IMR-90 (cell line): ENCODE data around the gene METTL25. TPM values are rescaled to one million over a fixed set of nuclear protein-coding genes. Genes with fewer than 3 reads are reported as not detected.

Source experiments
- ATAC-seq: fragments of 200-7000 bp; cut with Tn5 transposase; 2 replicates; pipeline ENCODE4 v1.9.1; 2020; ENCODE audit warnings: low read depth, mild to moderate bottlenecking, moderate library complexity
- BruUV-seq: library from RNA; stranded (reverse); fragments of 400-500 nt; replicated peaks from 2 replicates; lab custom pipeline; 2021; lab: Mats Ljungman, UMichigan
- CTCF ChIA-PET: fragments of 300-600 bp; formaldehyde crosslinking; extraction: SDS; loops from one replicate; lab custom pipeline; 2021; ENCODE audit warnings: antibody characterized with exemption; lab: Yijun Ruan, JAX
- POLR2A ChIA-PET: fragments of 300-600 bp; sonication (Branson Sonifier 250); formaldehyde crosslinking; loops from one replicate; lab custom pipeline; 2022; ENCODE audit warnings: antibody characterized with exemption; ENCODE audit not compliant: unreplicated experiment; lab: Charles Lee
- DNase-seq: peaks from one replicate; pipeline ENCODE4 v3.0.0; 2013
- H2AFZ ChIP-seq: replicated peaks from 2 replicates; pipeline ENCODE3; 2013; ENCODE audit warnings: low read length, mild to moderate bottlenecking; ENCODE audit not compliant: poor library complexity
- H2AK5ac ChIP-seq: 2 replicates; pipeline ENCODE4 v1.6.1; 2013; ENCODE audit warnings: low read depth, low read length, inconsistent platforms
- H2AK9ac ChIP-seq: replicated peaks from 2 replicates; pipeline ENCODE3; 2013; ENCODE audit warnings: mild to moderate bottlenecking, low read depth, low read length, moderate library complexity; ENCODE audit not compliant: poor library complexity
- H2BK120ac ChIP-seq: 2 replicates; pipeline ENCODE4 v1.6.1; 2013; ENCODE audit warnings: low read depth, low read length, inconsistent platforms
- H2BK15ac ChIP-seq: 3 replicates; pipeline ENCODE4 v1.6.1; 2013; ENCODE audit warnings: low read depth, low read length, inconsistent platforms
- H2BK20ac ChIP-seq: 2 replicates; pipeline ENCODE4 v1.6.1; 2013; ENCODE audit warnings: low read depth, mild to moderate bottlenecking, inconsistent platforms, low read length, moderate library complexity
- H2BK5ac ChIP-seq: 2 replicates; pipeline ENCODE4 v1.6.1; 2013; ENCODE audit warnings: mild to moderate bottlenecking, low read depth, low read length, inconsistent platforms; ENCODE audit not compliant: poor library complexity, severe bottlenecking
- H3K14ac ChIP-seq: replicated peaks from 2 replicates; pipeline ENCODE4 v1.6.1; 2013; ENCODE audit warnings: low read depth, low read length, inconsistent platforms
- H3K18ac ChIP-seq: 2 replicates; pipeline ENCODE4 v1.6.1; 2013; ENCODE audit warnings: low read depth, low read length, control low read depth
- H3K23ac ChIP-seq: 2 replicates; pipeline ENCODE4 v1.6.1; 2013; ENCODE audit warnings: low read depth, low read length, inconsistent platforms
- H3K27ac ChIP-seq: 2 replicates; pipeline ENCODE4 v1.5.1; 2013; ENCODE audit warnings: mild to moderate bottlenecking, control low read depth, low read length; ENCODE audit not compliant: insufficient read depth
- H3K27me3 ChIP-seq: 2 replicates; pipeline ENCODE4 v1.6.1; 2013; ENCODE audit warnings: low read length; ENCODE audit not compliant: control insufficient read depth, insufficient read depth
- H3K36me3 ChIP-seq: 2 replicates; pipeline ENCODE4 v1.6.1; 2013; ENCODE audit warnings: low read length, mixed read lengths; ENCODE audit not compliant: control insufficient read depth, insufficient read depth
- H3K4ac ChIP-seq: 2 replicates; pipeline ENCODE4 v1.6.1; 2013; ENCODE audit warnings: low read depth, low read length, inconsistent platforms
- H3K4me1 ChIP-seq: 2 replicates; pipeline ENCODE4 v1.6.1; 2013; ENCODE audit warnings: low read length, mixed read lengths; ENCODE audit not compliant: control insufficient read depth, insufficient read depth
- H3K4me2 ChIP-seq: 2 replicates; pipeline ENCODE4 v1.6.1; 2013; ENCODE audit warnings: low read depth, mild to moderate bottlenecking, control low read depth, low read length, moderate library complexity
- H3K4me3 ChIP-seq: 2 replicates; pipeline ENCODE4 v1.5.1; 2013; ENCODE audit warnings: low read depth, mild to moderate bottlenecking, control low read depth, low read length, moderate library complexity; ENCODE audit not compliant: insufficient read depth
- H3K56ac ChIP-seq: 2 replicates; pipeline ENCODE4 v1.6.1; 2013; ENCODE audit warnings: low read length, inconsistent platforms; ENCODE audit not compliant: insufficient read depth; ENCODE audit errors: extremely low read depth
- H3K79me1 ChIP-seq, 2 experiments: 2 replicates each; pipeline ENCODE4 v1.6.1; 2013; ENCODE audit warnings: low read length in 2 of 2, inconsistent platforms in 1 of 2, low read depth in 1 of 2
- H3K9ac ChIP-seq: 2 replicates; pipeline ENCODE4 v1.6.1; 2013; ENCODE audit warnings: low read depth, low read length, control low read depth
- H3K9me1 ChIP-seq: 2 replicates; pipeline ENCODE4 v1.6.1; 2013; ENCODE audit warnings: low read length, inconsistent platforms; ENCODE audit not compliant: insufficient read depth
- H3K9me3 ChIP-seq: 2 replicates; pipeline ENCODE4 v1.6.1; 2013; ENCODE audit warnings: low read length; ENCODE audit not compliant: control insufficient read depth, insufficient read depth
- H4K20me1 ChIP-seq: 2 replicates; pipeline ENCODE4 v1.6.1; 2013; ENCODE audit warnings: low read length, inconsistent platforms; ENCODE audit not compliant: insufficient read depth
- H4K5ac ChIP-seq: 2 replicates; pipeline ENCODE4 v1.6.1; 2013; ENCODE audit warnings: mild to moderate bottlenecking, low read depth, low read length, control low read depth
- H4K8ac ChIP-seq, 2 experiments: 2 replicates each; pipeline ENCODE4 v1.6.1; 2013; ENCODE audit warnings: low read depth in 2 of 2, low read length in 2 of 2, control low read depth in 1 of 2, inconsistent platforms in 1 of 2
- H4K91ac ChIP-seq: 2 replicates; pipeline ENCODE4 v1.6.1; 2013; ENCODE audit warnings: low read depth, low read length, inconsistent platforms; ENCODE audit not compliant: insufficient read depth
- BHLHE40 ChIP-seq: fragments of 150-350 bp; IDR thresholded peaks from 2 replicates; pipeline ENCODE4 v1.6.1; 2016; ENCODE audit warnings: mild to moderate bottlenecking, low read depth, low read length
- CEBPB ChIP-seq: IDR thresholded peaks from 2 replicates; pipeline ENCODE4 v1.6.1; 2012; ENCODE audit warnings: low read depth, low read length, improper control_type of control experiment
- CHD1 ChIP-seq: IDR thresholded peaks from 2 replicates; pipeline ENCODE4 v1.6.1; 2012; ENCODE audit warnings: low read depth, low read length, improper control_type of control experiment
- CTCF ChIP-seq: conservative IDR thresholded peaks from 2 replicates; pipeline ENCODE4 v1.5.1; 2012; ENCODE audit warnings: mild to moderate bottlenecking, low read depth, low read length, improper control_type of control experiment
- ELK1 ChIP-seq: fragments of 150-350 bp; IDR thresholded peaks from 2 replicates; pipeline ENCODE4 v1.6.1; 2016; ENCODE audit warnings: low read depth, mild to moderate bottlenecking, low read length, moderate library complexity, borderline replicate concordance
- FOS ChIP-seq: fragments of 150-350 bp; IDR thresholded peaks from 2 replicates; pipeline ENCODE4 v1.6.1; 2016; ENCODE audit warnings: low read depth, low read length
- MAFK ChIP-seq: IDR thresholded peaks from 2 replicates; pipeline ENCODE4 v1.6.1; 2012; ENCODE audit warnings: low read depth, low read length, improper control_type of control experiment
- MAZ ChIP-seq: IDR thresholded peaks from 2 replicates; pipeline ENCODE4 v1.6.1; 2012; ENCODE audit warnings: low read depth, mild to moderate bottlenecking, low read length, improper control_type of control experiment, moderate library complexity, borderline replicate concordance
- MXI1 ChIP-seq: IDR thresholded peaks from 2 replicates; pipeline ENCODE4 v1.6.1; 2012; ENCODE audit warnings: low read depth, mild to moderate bottlenecking, low read length, moderate library complexity, borderline replicate concordance
- NFE2L2 ChIP-seq: fragments of 150-350 bp; IDR thresholded peaks from 2 replicates; pipeline ENCODE4 v1.6.1; 2016; ENCODE audit warnings: low read depth, mild to moderate bottlenecking, low read length
- POLR2A ChIP-seq: IDR thresholded peaks from 2 replicates; pipeline ENCODE4 v1.6.1; 2012; ENCODE audit warnings: mild to moderate bottlenecking, low read depth, low read length
- RAD21 ChIP-seq: IDR thresholded peaks from 2 replicates; pipeline ENCODE4 v1.6.1; 2012; ENCODE audit warnings: low read length, improper control_type of control experiment
- RCOR1 ChIP-seq: IDR thresholded peaks from 2 replicates; pipeline ENCODE4 v1.6.1; 2012; ENCODE audit warnings: mild to moderate bottlenecking, low read length, improper control_type of control experiment; ENCODE audit not compliant: insufficient replicate concordance
- RFX5 ChIP-seq: IDR thresholded peaks from 2 replicates; pipeline ENCODE4 v1.8.0; 2012; ENCODE audit warnings: low read depth, mild to moderate bottlenecking, low read length, moderate library complexity
- SMC3 ChIP-seq: fragments of 150-350 bp; IDR thresholded peaks from 2 replicates; pipeline ENCODE4 v1.6.1; 2016; ENCODE audit warnings: low read depth, mild to moderate bottlenecking, antibody characterized with exemption, low read length, moderate library complexity
- USF2 ChIP-seq: fragments of 150-350 bp; IDR thresholded peaks from 2 replicates; pipeline ENCODE4 v1.6.1; 2017; ENCODE audit warnings: mild to moderate bottlenecking, antibody characterized with exemption, low read length, low read depth
- WGBS, 2 experiments: methylation state at CpG; one replicate each; pipeline versions ENCODE4 v1.1.5 to v1.1.7; 2013; ENCODE audit warnings: missing lambda C conversion rate in 2 of 2; ENCODE audit not compliant: insufficient read length in 1 of 2; ENCODE audit errors: extremely low coverage in 2 of 2; 5-methylcytosine and 5-hydroxymethylcytosine counted together
- dilution Hi-C: fragments of 300-500 bp; cut with HindIII; formaldehyde crosslinking; loops from one replicate; pipeline ENCODE4 v1.14.3; 2018; ENCODE audit warnings: low sequenced_read_pairs; ENCODE audit not compliant: unreplicated experiment
- in situ Hi-C: fragments of 300-500 bp; cut with MboI; formaldehyde crosslinking; loops from 3 replicates; pipeline ENCODE4 v1.14.3; 2019; ENCODE audit warnings: low sequenced_read_pairs, inconsistent platforms, mixed read lengths
- intact Hi-C: fragments of 100-400 bp; cut with micrococcal nuclease; formaldehyde crosslinking; loops from 2 replicates; pipeline ENCODE4 v1.10.0; 2022
- polyA plus RNA-seq, 3 experiments: library from polyadenylated mRNA; depleted of rRNA; stranded (reverse); fragments of >200 nt; gene quantifications; 2 replicates each; pipeline ENCODE4 v1.2.3, GENCODE V29; 2012; ENCODE audit warnings: low replicate concordance in 1 of 3
- total RNA-seq: library from RNA; depleted of rRNA; stranded (reverse); fragments of >200 nt; gene quantifications from 2 replicates; pipeline ENCODE4 v1.2.3, GENCODE V29; 2012

METTL25 gene
- total and polyA plus RNA-seq, 2 of the 4 experiments (the other 2 are of a cell fraction), result 2.6 to 3.0 TPM

GRCh38 chr12:82436354-82436753 lies 78.0 kb downstream of the METTL25 start:
- in situ Hi-C loops, result no loop called here
- H2AFZ ChIP-seq, result no peak overlapping the region
- no peak overlapping the region for H2AK9ac ChIP-seq
- H3K9me3 ChIP-seq, result no peaks in the 10 kb centered on the region
- no TSS peak for BruUV-seq
- dilution Hi-C loops, result no loop called here
- no peaks in the 10 kb centered on the region; the same call in 1 of the 2 replicates for H3K9me1 ChIP-seq
- H2AK5ac ChIP-seq, result no peak overlapping the region
- H4K5ac ChIP-seq, result no peak overlapping the region
- no peak overlapping the region for H3K9ac ChIP-seq
- H2BK20ac ChIP-seq, result no peak overlapping the region
- H3K79me1 ChIP-seq, result no peaks in the 10 kb centered on the region
- H3K4me1 ChIP-seq, result no peaks in the 10 kb centered on the region
- H4K8ac ChIP-seq, result no peak overlapping the region
- no peak overlapping the region for H3K4ac ChIP-seq
- H3K36me3 ChIP-seq, result no peaks in the 10 kb centered on the region
- H3K56ac ChIP-seq, result no peak overlapping the region
- H2BK15ac ChIP-seq, result no peak overlapping the region
- ChIA-PET CTCF (no interaction called here), POLR2A (no interaction called here)
- WGBS, 2 experiments, result no CpG with 5 or more reads among the region's 1 CpG
- DNase-seq, result no peak
- H3K18ac ChIP-seq, result no peak overlapping the region
- intact Hi-C loops, result no loop called here
- no peak overlapping the region for H3K23ac ChIP-seq
- H3K14ac ChIP-seq, result no peak overlapping the region
- no peak overlapping the region for H3K4me2 ChIP-seq
- no peak overlapping the region for H3K4me3 ChIP-seq
- no peak for ATAC-seq
- H4K91ac ChIP-seq, result no peak overlapping the region
- H2BK120ac ChIP-seq, result no peak overlapping the region
- TF ChIP-seq BHLHE40, result no peak
- TF ChIP-seq FOS, result no peak
- no peak for TF ChIP-seq NFE2L2
- TF ChIP-seq CTCF, result no peak
- TF ChIP-seq RAD21, result no peak
- TF ChIP-seq RFX5, result no peak
- no peak for TF ChIP-seq CHD1
- no peak for TF ChIP-seq MAFK
- no peak for TF ChIP-seq CEBPB
- TF ChIP-seq ELK1, result no peak
- TF ChIP-seq POLR2A, result no peak
- no peak for TF ChIP-seq RCOR1
- no peak for TF ChIP-seq MAZ
- no peak for TF ChIP-seq SMC3
- TF ChIP-seq USF2, result no peak
- no peak for TF ChIP-seq MXI1
- H3K27me3 ChIP-seq, result no peaks in the 10 kb centered on the region
- no peaks in the 10 kb centered on the region for H4K20me1 ChIP-seq
- no peak overlapping the region for H2BK5ac ChIP-seq
- H3K27ac ChIP-seq, result no peak overlapping the region
